H9 (cell line): ENCODE results near the gene AHSG. TPM values are rescaled to one million over a fixed set of nuclear protein-coding genes. Genes with fewer than 3 reads are reported as not detected.

Experiments used
- DNase-seq: peaks from one replicate; pipeline ENCODE4 v3.0.0-alpha.2; 2017
- H2AFZ ChIP-seq: one replicate; pipeline ENCODE4 v1.6.1; 2013; ENCODE audit warnings: mild to moderate bottlenecking, low read length, control low read depth, moderate library complexity
- H2AK5ac ChIP-seq: 2 replicates; pipeline ENCODE4 v1.6.1; 2013; ENCODE audit warnings: low read length, control low read depth, mixed read lengths; ENCODE audit not compliant: insufficient read length
- H2BK120ac ChIP-seq: one replicate; pipeline ENCODE4 v1.6.1; 2013; ENCODE audit warnings: low read depth, mild to moderate bottlenecking, low read length, control low read depth, inconsistent platforms; ENCODE audit not compliant: poor library complexity, severe bottlenecking
- H2BK12ac ChIP-seq: 2 replicates; pipeline ENCODE4 v1.6.1; 2013; ENCODE audit warnings: low read length, control low read depth, mixed read lengths, low read depth; ENCODE audit not compliant: insufficient read length
- H2BK15ac ChIP-seq: 2 replicates; pipeline ENCODE4 v1.6.1; 2013; ENCODE audit warnings: low read depth, low read length, control low read depth
- H2BK20ac ChIP-seq: one replicate; pipeline ENCODE4 v1.6.1; 2013; ENCODE audit warnings: low read depth, mild to moderate bottlenecking, low read length, control low read depth, inconsistent platforms; ENCODE audit not compliant: poor library complexity, severe bottlenecking
- H2BK5ac ChIP-seq: 2 replicates; pipeline ENCODE4 v1.6.1; 2013; ENCODE audit warnings: low read length, control low read depth, mixed read lengths; ENCODE audit not compliant: insufficient read length
- H3K14ac ChIP-seq: 2 replicates; pipeline ENCODE4 v1.6.1; 2013; ENCODE audit warnings: low read length, control low read depth; ENCODE audit not compliant: insufficient read depth
- H3K18ac ChIP-seq: 2 replicates; pipeline ENCODE4 v1.6.1; 2013; ENCODE audit warnings: low read depth, mild to moderate bottlenecking, mixed read lengths, low read length, control low read depth; ENCODE audit not compliant: insufficient read length
- H3K23ac ChIP-seq: 2 replicates; pipeline ENCODE4 v1.6.1; 2013; ENCODE audit warnings: low read length, control low read depth, mixed read lengths, low read depth; ENCODE audit not compliant: insufficient read length
- H3K23me2 ChIP-seq: 2 replicates; pipeline ENCODE4 v1.6.1; 2013; ENCODE audit warnings: low read depth, mild to moderate bottlenecking, mixed read lengths, low read length, control low read depth; ENCODE audit not compliant: insufficient read length, poor library complexity, severe bottlenecking
- H3K27ac ChIP-seq: 2 replicates; pipeline ENCODE4 v1.5.1; 2013; ENCODE audit warnings: low read length, control low read depth, mixed read lengths, low read depth; ENCODE audit not compliant: insufficient read length
- H3K27me3 ChIP-seq: 2 replicates; pipeline ENCODE4 v1.6.1; 2013; ENCODE audit warnings: low read length, control low read depth, inconsistent platforms; ENCODE audit not compliant: insufficient read depth
- H3K4ac ChIP-seq: 2 replicates; pipeline ENCODE4 v1.6.1; 2013; ENCODE audit warnings: low read depth, mild to moderate bottlenecking, control low read depth, inconsistent platforms, low read length, moderate library complexity
- H3K4me1 ChIP-seq: 2 replicates; pipeline ENCODE4 v1.6.1; 2013; ENCODE audit warnings: low read length, control low read depth, inconsistent platforms; ENCODE audit not compliant: insufficient read depth
- H3K4me2 ChIP-seq: 2 replicates; pipeline ENCODE4 v1.6.1; 2013; ENCODE audit warnings: low read length, control low read depth, mixed read lengths; ENCODE audit not compliant: insufficient read length, insufficient read depth
- H3K56ac ChIP-seq: 2 replicates; pipeline ENCODE4 v1.6.1; 2013; ENCODE audit warnings: low read depth, mild to moderate bottlenecking, mixed read lengths, low read length, control low read depth; ENCODE audit not compliant: insufficient read length
- H3K79me1 ChIP-seq: 2 replicates; pipeline ENCODE4 v1.6.1; 2013; ENCODE audit warnings: low read depth, mild to moderate bottlenecking, moderate library complexity, low read length, control low read depth, inconsistent platforms; ENCODE audit not compliant: insufficient read depth, poor library complexity, severe bottlenecking
- H3K79me2 ChIP-seq: 2 replicates; pipeline ENCODE4 v1.6.1; 2013; ENCODE audit warnings: low read length, control low read depth, inconsistent platforms; ENCODE audit not compliant: insufficient read depth
- H3K9ac ChIP-seq: 2 replicates; pipeline ENCODE4 v1.6.1; 2013; ENCODE audit warnings: low read length, control low read depth, mixed read lengths; ENCODE audit not compliant: insufficient read length; ENCODE audit errors: extremely low read depth
- H3K9me3 ChIP-seq: one replicate; pipeline ENCODE4 v1.6.1; 2013; ENCODE audit warnings: low read depth, low read length, inconsistent platforms; ENCODE audit not compliant: control insufficient read depth
- H3T11ph ChIP-seq: one replicate; pipeline ENCODE4 v1.6.1; 2013; ENCODE audit warnings: mild to moderate bottlenecking, low read length, control low read depth, inconsistent platforms
- H4K20me1 ChIP-seq: one replicate; pipeline ENCODE4 v1.6.1; 2013; ENCODE audit not compliant: control insufficient read depth, insufficient read length, insufficient read depth
- H4K5ac ChIP-seq: 2 replicates; pipeline ENCODE4 v1.6.1; 2013; ENCODE audit warnings: low read depth, mild to moderate bottlenecking, mixed read lengths, low read length, control low read depth; ENCODE audit not compliant: insufficient read length
- H4K8ac ChIP-seq: replicated peaks from 2 replicates; pipeline ENCODE4 v1.6.1; 2013; ENCODE audit warnings: low read length, control low read depth, mixed read lengths, low read depth; ENCODE audit not compliant: insufficient read length
- H4K91ac ChIP-seq: 2 replicates; pipeline ENCODE4 v1.6.1; 2013; ENCODE audit warnings: low read depth, mild to moderate bottlenecking, moderate library complexity, mixed read lengths, low read length, control low read depth; ENCODE audit not compliant: insufficient read length
- H3K27ac Mint-ChIP-seq, 3 experiments: 2 replicates in 2 of 3; 3 replicates in 1 of 3; pipeline ENCODE4 v1.8.0; 2020 to 2021; ENCODE audit warnings: mixed read lengths in 3 of 3, mild to moderate bottlenecking in 1 of 3, moderate library complexity in 1 of 3
- H3K27me3 Mint-ChIP-seq: 2 replicates; pipeline ENCODE4 v1.8.0; 2021; ENCODE audit warnings: low read depth, mild to moderate bottlenecking, moderate library complexity, mixed read lengths
- H3K36me3 Mint-ChIP-seq, 3 experiments: 2 replicates in 2 of 3; 3 replicates in 1 of 3; pipeline ENCODE4 v1.8.0; 2020 to 2021; ENCODE audit warnings: low read depth in 3 of 3, mixed read lengths in 3 of 3; ENCODE audit not compliant: insufficient read depth in 1 of 3
- H3K4me1 Mint-ChIP-seq, 2 experiments: 2 replicates each; pipeline ENCODE4 v1.8.0; 2020; ENCODE audit warnings: mixed read lengths in 2 of 2
- H3K4me3 Mint-ChIP-seq, 2 experiments: 2 replicates in 1 of 2; 3 replicates in 1 of 2; pipeline ENCODE4 v1.8.0; 2020 to 2021; ENCODE audit warnings: mild to moderate bottlenecking in 2 of 2, mixed read lengths in 2 of 2, moderate library complexity in 1 of 2
- H3K9me3 Mint-ChIP-seq, 2 experiments: 2 replicates in 1 of 2; 3 replicates in 1 of 2; pipeline ENCODE4 v1.8.0; 2020; ENCODE audit warnings: mild to moderate bottlenecking in 2 of 2, mixed read lengths in 2 of 2, moderate library complexity in 1 of 2
- WGBS: extraction: QIAGEN DNeasy Blood & Tissue Kit; methylation state at CpG from one replicate; pipeline ENCODE4 v1.1.7; 2013; ENCODE audit warnings: missing lambda C conversion rate, low lambda C conversion rate, mixed read lengths; ENCODE audit not compliant: insufficient read length; ENCODE audit errors: extremely low coverage; 5-methylcytosine and 5-hydroxymethylcytosine counted together
- total RNA-seq: library from RNA; stranded (reverse); gene quantifications from 2 replicates; pipeline ENCODE4 v1.2.1, GENCODE V29; 2021
- TF ChIP-seq, protein P1 (sequence below): fragments of 200-600 bp; sonication (generic); conservative IDR thresholded peaks from 3 replicates; pipeline ENCODE4 v1.8.0; 2021; ENCODE audit warnings: antibody characterized with exemption, mild to moderate bottlenecking

AHSG gene
- total RNA-seq, 1 experiment from 2014 or later, result not detected

- H3K9ac ChIP-seq, result no peak overlapping the region
- Mint-ChIP-seq H3K4me1 (no peaks in the 10 kb centered on the region), H3K27me3 (no peaks in the 10 kb centered on the region), H3K27ac (no peak overlapping the region), H3K9me3 (no peaks in the 10 kb centered on the region), H3K4me3 (no peak overlapping the region), H3K36me3 (peaks cover 32 to 83% (median 73%) of the 10 kb centered on the region in 3 experiments; a peak in 6 of 7 replicates)
- no peaks in the 10 kb centered on the region for H3K27me3 ChIP-seq
- no peak overlapping the region for H3T11ph ChIP-seq
- no CpG with 5 or more reads among the region's 2 CpGs for WGBS
- no peak overlapping the region for H3K27ac ChIP-seq
- no peak overlapping the region for H3K14ac ChIP-seq
- H3K4me1 ChIP-seq, result no peaks in the 10 kb centered on the region
- H3K4me2 ChIP-seq, result no peak overlapping the region
- H2BK5ac ChIP-seq, result no peak overlapping the region
- H3K79me2 ChIP-seq, result no peaks in the 10 kb centered on the region
- H4K91ac ChIP-seq, result no peak overlapping the region
- no peak overlapping the region for H3K56ac ChIP-seq
- H2AFZ ChIP-seq, result no peak overlapping the region
- no peak overlapping the region for H3K4ac ChIP-seq
- H3K18ac ChIP-seq, result no peak overlapping the region
- H2BK120ac ChIP-seq, result no peak overlapping the region
- H4K5ac ChIP-seq, result no peak overlapping the region
- no peaks in the 10 kb centered on the region for H4K20me1 ChIP-seq
- no peaks in the 10 kb centered on the region for H3K23me2 ChIP-seq
- no peak overlapping the region for H3K23ac ChIP-seq
- TF ChIP-seq, protein P1, sequence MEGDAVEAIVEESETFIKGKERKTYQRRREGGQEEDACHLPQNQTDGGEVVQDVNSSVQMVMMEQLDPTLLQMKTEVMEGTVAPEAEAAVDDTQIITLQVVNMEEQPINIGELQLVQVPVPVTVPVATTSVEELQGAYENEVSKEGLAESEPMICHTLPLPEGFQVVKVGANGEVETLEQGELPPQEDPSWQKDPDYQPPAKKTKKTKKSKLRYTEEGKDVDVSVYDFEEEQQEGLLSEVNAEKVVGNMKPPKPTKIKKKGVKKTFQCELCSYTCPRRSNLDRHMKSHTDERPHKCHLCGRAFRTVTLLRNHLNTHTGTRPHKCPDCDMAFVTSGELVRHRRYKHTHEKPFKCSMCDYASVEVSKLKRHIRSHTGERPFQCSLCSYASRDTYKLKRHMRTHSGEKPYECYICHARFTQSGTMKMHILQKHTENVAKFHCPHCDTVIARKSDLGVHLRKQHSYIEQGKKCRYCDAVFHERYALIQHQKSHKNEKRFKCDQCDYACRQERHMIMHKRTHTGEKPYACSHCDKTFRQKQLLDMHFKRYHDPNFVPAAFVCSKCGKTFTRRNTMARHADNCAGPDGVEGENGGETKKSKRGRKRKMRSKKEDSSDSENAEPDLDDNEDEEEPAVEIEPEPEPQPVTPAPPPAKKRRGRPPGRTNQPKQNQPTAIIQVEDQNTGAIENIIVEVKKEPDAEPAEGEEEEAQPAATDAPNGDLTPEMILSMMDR, result no peak
- no peaks in the 10 kb centered on the region for H3K79me1 ChIP-seq
- no peak overlapping the region for H2BK20ac ChIP-seq
- H2BK15ac ChIP-seq, result no peak overlapping the region
- no peak overlapping the region for H2AK5ac ChIP-seq
- no peaks in the 10 kb centered on the region for H3K9me3 ChIP-seq
- H4K8ac ChIP-seq, result no peak overlapping the region
- no peak for DNase-seq
- H2BK12ac ChIP-seq, result no peak overlapping the region
Observed at GRCh38 chr3:186577521-186577920, 35.3 kb upstream of the AHSG start.
